GM21526 (cell line): ENCODE measurements around the gene PRAC2.
A peak's percentile ranks its signal among the peaks of the same experiment; 100 is the strongest.
"Not testable (repeated sequence)": the region's sequence is repeated elsewhere in the genome, so short reads cannot be mapped to it uniquely, and the experiment has no call there.

Experiments used
- ATAC-seq: cut with Tn5 transposase; IDR thresholded peaks from one replicate; pipeline ENCODE4 v1.9.1; 2021; ENCODE audit warnings: moderate library complexity; ENCODE audit not compliant: unreplicated experiment, low FRiP score

PRAC2 gene

GRCh38 chr17:48722915-48723422, at the start of gene PRAC2:
Gene PRAC2, plus strand, starts transcription at chr17:48723185. Its CDS starts 1,226 bp downstream, at chr17:48724411.
- no peak for ATAC-seq

GRCh38 chr17:48676963-48677558, 45.9 kb upstream of the PRAC2 start:
- ATAC-seq = no peak

GRCh38 chr17:48678141-48678971, 44.6 kb upstream of the PRAC2 start:
- peak; percentile 52 for ATAC-seq

- no peak for ATAC-seq
These were observed 43.4 kb upstream of the PRAC2 start for GRCh38 chr17:48679385-48680096.

GRCh38 chr17:48681609-48682008, 41.4 kb upstream of the PRAC2 start:
- no peak for ATAC-seq

GRCh38 chr17:48690655-48691054, 32.3 kb upstream of the PRAC2 start:
- no peak for ATAC-seq

GRCh38 chr17:48692049-48692448, 30.9 kb upstream of the PRAC2 start:
- no peak for ATAC-seq

- no peak for ATAC-seq
These were observed 29.8 kb upstream of the PRAC2 start for GRCh38 chr17:48693178-48693577.

GRCh38 chr17:48701864-48702532, 21.0 kb upstream of the PRAC2 start:
- ATAC-seq = no peak

- ATAC-seq = no peak
These were observed 18.4 kb upstream of the PRAC2 start for GRCh38 chr17:48704361-48705248.

GRCh38 chr17:48711128-48711527, 11.9 kb upstream of the PRAC2 start:
- no peak for ATAC-seq

GRCh38 chr17:48715496-48716399, 7.2 kb upstream of the PRAC2 start:
- ATAC-seq = no peak

- not testable (repeated sequence) for ATAC-seq
These were observed 6.4 kb upstream of the PRAC2 start for GRCh38 chr17:48716549-48716948.

GRCh38 chr17:48717367-48718226, 5.4 kb upstream of the PRAC2 start:
- ATAC-seq = no peak

- no peak for ATAC-seq
These were observed 4.7 kb upstream of the PRAC2 start for GRCh38 chr17:48718227-48718760.

- ATAC-seq = no peak
These were observed 4.0 kb upstream of the PRAC2 start for GRCh38 chr17:48718761-48719641.
